ENCODE data around the gene RAG1. TPM values are rescaled to one million over a fixed set of nuclear protein-coding genes. Genes with fewer than 3 reads are reported as not detected.

Gene RAG1
- total RNA-seq, 1 experiment from 2014 or later, result 0.90 TPM

- TF ChIP-seq AR (CRISPR knock-in tag; IDR thresholded peaks at IDR 0.05) (no peak), ZBTB21 (CRISPR knock-in tag; IDR thresholded peaks at IDR 0.05; ENCODE audit: borderline replicate concordance) (no peak), JAZF1 (CRISPR knock-in tag; IDR thresholded peaks at IDR 0.05) (no peak), E2F4 (CRISPR knock-in tag; IDR thresholded peaks at IDR 0.05; ENCODE audit: borderline replicate concordance, low read depth) (no peak)
These were observed 30.2 kb downstream of the RAG1 start, which contains the start of gene RAG2 (continued) for GRCh38 chr11:36598051-36598450.

DNA sequence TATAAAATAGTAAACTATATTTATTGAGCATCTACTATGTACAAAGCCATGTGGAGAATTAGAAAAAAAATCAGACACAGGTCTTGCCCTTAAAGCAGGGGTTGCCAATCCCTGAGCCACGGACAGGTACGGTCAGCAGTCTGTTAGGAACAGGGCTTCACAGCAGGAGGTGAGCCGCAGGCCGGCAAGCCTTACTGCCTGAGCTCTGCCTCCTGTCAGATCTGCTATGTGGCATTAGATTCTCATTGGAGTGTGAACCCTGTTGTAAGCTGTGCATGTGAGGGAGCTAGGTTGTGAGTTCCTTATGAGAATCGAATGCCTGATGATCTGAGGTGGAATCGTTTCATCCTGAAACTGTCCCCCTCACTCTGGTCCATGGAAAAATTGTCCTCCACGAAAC lies 32.4 kb downstream of the RAG1 start:
- ChIA-PET CTCF (no interaction called here), POLR2A (no interaction called here)
- peaks cover 56% of the 10 kb centered on the region for H3K36me3 Mint-ChIP-seq
- peaks cover 75% of the 10 kb centered on the region for H3K9me3 Mint-ChIP-seq
- no peak for ATAC-seq
- H3K4me1 Mint-ChIP-seq, result no peaks in the 10 kb centered on the region
- TF ChIP-seq GRHL2 (CRISPR knock-in tag; IDR thresholded peaks at IDR 0.05; ENCODE audit: insufficient replicate concordance, severe bottlenecking) (no peak), HMGXB4 (CRISPR knock-in tag; IDR thresholded peaks at IDR 0.05) (no peak), RELA (CRISPR knock-in tag; IDR thresholded peaks at IDR 0.05; ENCODE audit: borderline replicate concordance) (no peak), USF1 (CRISPR knock-in tag; IDR thresholded peaks at IDR 0.05) (no peak), GABPB1 (CRISPR knock-in tag; IDR thresholded peaks at IDR 0.05) (no peak), SMAD4 (CRISPR knock-in tag; IDR thresholded peaks at IDR 0.05) (no peak), TP53 (CRISPR knock-in tag; IDR thresholded peaks at IDR 0.05) (no peak), NFYB (CRISPR knock-in tag; conservative IDR thresholded peaks at IDR 0.05; ENCODE audit: low read depth) (no peak), ZNF396 (CRISPR knock-in tag; IDR thresholded peaks at IDR 0.05; ENCODE audit: borderline replicate concordance) (no peak), CREM (CRISPR knock-in tag; IDR thresholded peaks at IDR 0.05) (no peak)
- TF ChIP-seq, protein P1, sequence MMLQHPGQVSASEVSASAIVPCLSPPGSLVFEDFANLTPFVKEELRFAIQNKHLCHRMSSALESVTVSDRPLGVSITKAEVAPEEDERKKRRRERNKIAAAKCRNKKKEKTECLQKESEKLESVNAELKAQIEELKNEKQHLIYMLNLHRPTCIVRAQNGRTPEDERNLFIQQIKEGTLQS (CRISPR knock-in tag; conservative IDR thresholded peaks at IDR 0.05), result no peak
- TF ChIP-seq, protein P2, sequence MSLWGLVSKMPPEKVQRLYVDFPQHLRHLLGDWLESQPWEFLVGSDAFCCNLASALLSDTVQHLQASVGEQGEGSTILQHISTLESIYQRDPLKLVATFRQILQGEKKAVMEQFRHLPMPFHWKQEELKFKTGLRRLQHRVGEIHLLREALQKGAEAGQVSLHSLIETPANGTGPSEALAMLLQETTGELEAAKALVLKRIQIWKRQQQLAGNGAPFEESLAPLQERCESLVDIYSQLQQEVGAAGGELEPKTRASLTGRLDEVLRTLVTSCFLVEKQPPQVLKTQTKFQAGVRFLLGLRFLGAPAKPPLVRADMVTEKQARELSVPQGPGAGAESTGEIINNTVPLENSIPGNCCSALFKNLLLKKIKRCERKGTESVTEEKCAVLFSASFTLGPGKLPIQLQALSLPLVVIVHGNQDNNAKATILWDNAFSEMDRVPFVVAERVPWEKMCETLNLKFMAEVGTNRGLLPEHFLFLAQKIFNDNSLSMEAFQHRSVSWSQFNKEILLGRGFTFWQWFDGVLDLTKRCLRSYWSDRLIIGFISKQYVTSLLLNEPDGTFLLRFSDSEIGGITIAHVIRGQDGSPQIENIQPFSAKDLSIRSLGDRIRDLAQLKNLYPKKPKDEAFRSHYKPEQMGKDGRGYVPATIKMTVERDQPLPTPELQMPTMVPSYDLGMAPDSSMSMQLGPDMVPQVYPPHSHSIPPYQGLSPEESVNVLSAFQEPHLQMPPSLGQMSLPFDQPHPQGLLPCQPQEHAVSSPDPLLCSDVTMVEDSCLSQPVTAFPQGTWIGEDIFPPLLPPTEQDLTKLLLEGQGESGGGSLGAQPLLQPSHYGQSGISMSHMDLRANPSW (CRISPR knock-in tag; conservative IDR thresholded peaks at IDR 0.05; ENCODE audit: low read depth), result no peak
- H3K27me3 Mint-ChIP-seq (ENCODE audit: low read depth), result peaks cover 9% of the 10 kb centered on the region
- H3K4me3 Mint-ChIP-seq, result no peak overlapping the region
- no peak overlapping the region for H3K27ac Mint-ChIP-seq
- DNase-seq (ENCODE audit: low spot score), result no peak
